GM12891 (cell line): Measurements from ENCODE around the gene AHCYL2.

Experiments
- DNase-seq: peaks from one replicate; pipeline ENCODE4 v3.0.0; 2011; ENCODE audit warnings: low spot score; ENCODE audit not compliant: insufficient read length
- FAIRE-seq: peaks from 2 replicates; lab custom pipeline; 2011; peaks lifted over from hg19 to GRCh38; lab: Jason Lieb, UNC
- PAX5 ChIP-seq: IDR thresholded peaks from 2 replicates; pipeline ENCODE4 v1.6.1; 2011; ENCODE audit warnings: low read length, moderate library complexity, mild to moderate bottlenecking; ENCODE audit not compliant: insufficient read depth, severe bottlenecking
- POLR2A ChIP-seq: IDR thresholded peaks from 2 replicates; pipeline ENCODE4 v1.6.1; 2011; ENCODE audit warnings: low read depth, low read length, control low read depth
- POLR2AphosphoS5 ChIP-seq: IDR thresholded peaks from 2 replicates; pipeline ENCODE4 v1.6.1; 2011; ENCODE audit warnings: low read depth, low read length, control low read depth
- POU2F2 ChIP-seq: IDR thresholded peaks from 2 replicates; pipeline ENCODE4 v1.6.1; 2011; ENCODE audit warnings: low read depth, mild to moderate bottlenecking, control low read depth, low read length, moderate library complexity
- SPI1 ChIP-seq: IDR thresholded peaks from 2 replicates; pipeline ENCODE4 v1.6.1; 2011; ENCODE audit warnings: low read depth, low read length, control low read depth
- TAF1 ChIP-seq: IDR thresholded peaks from 2 replicates; pipeline ENCODE4 v1.6.1; 2011; ENCODE audit warnings: low read depth, low read length, control low read depth

The AHCYL2 gene

GRCh38 chr7:129315960-129316359 is 91.1 kb downstream of the AHCYL2 start:
- FAIRE-seq (no peak), DNase-seq (no peak)
- TF ChIP-seq SPI1 (no peak), PAX5 (no peak), POLR2AphosphoS5 (no peak), POLR2A (no peak), POU2F2 (no peak), TAF1 (no peak)

GRCh38 chr7:129317450-129317849 is 92.6 kb downstream of the AHCYL2 start:
- no peak for FAIRE-seq
- TF ChIP-seq POLR2AphosphoS5 (no peak), POLR2A (no peak), POU2F2 (no peak), TAF1 (no peak), PAX5 (no peak), SPI1 (no peak)
- DNase-seq: no peak

GRCh38 chr7:129327076-129327475 is 102.2 kb downstream of the AHCYL2 start:
- no peak for TF ChIP-seq POU2F2
- no peak for TF ChIP-seq POLR2A
- TF ChIP-seq POLR2AphosphoS5: no peak
- no peak for TF ChIP-seq PAX5
- FAIRE-seq (no peak), DNase-seq (no peak)

GRCh38 chr7:129332254-129333035 is 107.6 kb downstream of the AHCYL2 start:
- no peak for TF ChIP-seq TAF1
- TF ChIP-seq SPI1: no peak
- no peak for TF ChIP-seq POU2F2
- TF ChIP-seq PAX5: no peak
- FAIRE-seq (no peak), DNase-seq (no peak)

GRCh38 chr7:129334473-129334872 is 109.6 kb downstream of the AHCYL2 start:
- TF ChIP-seq POLR2A: no peak
- TF ChIP-seq SPI1: no peak
- no peak for TF ChIP-seq PAX5
- no peak for TF ChIP-seq TAF1
- no peak for TF ChIP-seq POLR2AphosphoS5
- no peak for TF ChIP-seq POU2F2
- FAIRE-seq: no peak
- no peak for DNase-seq

GRCh38 chr7:129338450-129338849 is 113.6 kb downstream of the AHCYL2 start:
- DNase-seq (no peak), FAIRE-seq (no peak)
- TF ChIP-seq PAX5 (no peak), POLR2AphosphoS5 (no peak), SPI1 (no peak), POU2F2 (no peak), POLR2A (no peak), TAF1 (no peak)

GRCh38 chr7:129341212-129341611 is 116.4 kb downstream of the AHCYL2 start:
- no peak for DNase-seq
- FAIRE-seq: no peak
- TF ChIP-seq POLR2A (no peak), PAX5 (no peak), POU2F2 (no peak), TAF1 (no peak), POLR2AphosphoS5 (no peak), SPI1 (no peak)

- DNase-seq: no peak
- no peak for FAIRE-seq
- TF ChIP-seq TAF1: no peak
- TF ChIP-seq PAX5: no peak
- TF ChIP-seq SPI1: no peak
- TF ChIP-seq POLR2A: no peak
These were observed 117.3 kb downstream of the AHCYL2 start for GRCh38 chr7:129341816-129342806.

- peak; percentile 68 for FAIRE-seq
- no peak for DNase-seq
- TF ChIP-seq POU2F2 (no peak), PAX5 (no peak), TAF1 (no peak), POLR2AphosphoS5 (no peak), POLR2A (no peak), SPI1 (no peak)
These were observed 118.4 kb downstream of the AHCYL2 start for GRCh38 chr7:129343099-129343700.
